Measurements from ENCODE around the gene MOGAT1. TPM values are rescaled to one million over a fixed set of nuclear protein-coding genes. Genes with fewer than 3 reads are reported as not detected.

Gene MOGAT1
- total RNA-seq, 1 donor from 2014 or later = not detected

DNA sequence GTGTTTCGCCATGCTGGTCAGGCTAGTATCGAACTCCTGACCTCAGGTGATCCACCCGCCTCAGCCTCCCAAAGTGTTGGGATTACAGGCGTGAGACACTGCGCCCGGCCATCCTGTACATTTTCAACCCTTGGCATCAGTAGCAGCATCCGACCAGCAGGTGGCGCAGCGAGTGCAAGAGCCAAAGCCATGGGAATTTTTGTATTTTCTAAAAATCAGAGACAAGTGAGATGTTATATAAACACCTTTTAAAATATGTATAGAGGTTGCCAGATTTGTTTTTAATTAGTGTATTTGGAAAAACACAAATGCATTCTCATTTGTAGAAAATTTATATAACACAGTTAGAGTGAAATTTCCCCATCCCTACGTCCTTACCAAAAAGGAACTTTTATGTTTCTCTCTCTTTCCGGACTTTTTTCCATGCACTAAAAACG lies 36.8 kb downstream of the MOGAT1 start:
- Histone ChIP-seq H3K4me3 (ENCODE audit: low read depth, low read length) (no peak overlapping the region), H3K27me3 (ENCODE audit: control insufficient read depth, insufficient read depth, low read length) (no peaks in the 10 kb centered on the region), H3K36me3 (ENCODE audit: control insufficient read depth, insufficient read depth, low read length) (no peaks in the 10 kb centered on the region)
- peak; percentile 23 for DNase-seq (ENCODE audit: low read depth)
- TF ChIP-seq, protein P1, sequence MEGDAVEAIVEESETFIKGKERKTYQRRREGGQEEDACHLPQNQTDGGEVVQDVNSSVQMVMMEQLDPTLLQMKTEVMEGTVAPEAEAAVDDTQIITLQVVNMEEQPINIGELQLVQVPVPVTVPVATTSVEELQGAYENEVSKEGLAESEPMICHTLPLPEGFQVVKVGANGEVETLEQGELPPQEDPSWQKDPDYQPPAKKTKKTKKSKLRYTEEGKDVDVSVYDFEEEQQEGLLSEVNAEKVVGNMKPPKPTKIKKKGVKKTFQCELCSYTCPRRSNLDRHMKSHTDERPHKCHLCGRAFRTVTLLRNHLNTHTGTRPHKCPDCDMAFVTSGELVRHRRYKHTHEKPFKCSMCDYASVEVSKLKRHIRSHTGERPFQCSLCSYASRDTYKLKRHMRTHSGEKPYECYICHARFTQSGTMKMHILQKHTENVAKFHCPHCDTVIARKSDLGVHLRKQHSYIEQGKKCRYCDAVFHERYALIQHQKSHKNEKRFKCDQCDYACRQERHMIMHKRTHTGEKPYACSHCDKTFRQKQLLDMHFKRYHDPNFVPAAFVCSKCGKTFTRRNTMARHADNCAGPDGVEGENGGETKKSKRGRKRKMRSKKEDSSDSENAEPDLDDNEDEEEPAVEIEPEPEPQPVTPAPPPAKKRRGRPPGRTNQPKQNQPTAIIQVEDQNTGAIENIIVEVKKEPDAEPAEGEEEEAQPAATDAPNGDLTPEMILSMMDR (IDR thresholded peaks at IDR 0.05; ENCODE audit: insufficient read depth, low read length, poor library complexity, severe bottlenecking) = peak; percentile 81

DNA sequence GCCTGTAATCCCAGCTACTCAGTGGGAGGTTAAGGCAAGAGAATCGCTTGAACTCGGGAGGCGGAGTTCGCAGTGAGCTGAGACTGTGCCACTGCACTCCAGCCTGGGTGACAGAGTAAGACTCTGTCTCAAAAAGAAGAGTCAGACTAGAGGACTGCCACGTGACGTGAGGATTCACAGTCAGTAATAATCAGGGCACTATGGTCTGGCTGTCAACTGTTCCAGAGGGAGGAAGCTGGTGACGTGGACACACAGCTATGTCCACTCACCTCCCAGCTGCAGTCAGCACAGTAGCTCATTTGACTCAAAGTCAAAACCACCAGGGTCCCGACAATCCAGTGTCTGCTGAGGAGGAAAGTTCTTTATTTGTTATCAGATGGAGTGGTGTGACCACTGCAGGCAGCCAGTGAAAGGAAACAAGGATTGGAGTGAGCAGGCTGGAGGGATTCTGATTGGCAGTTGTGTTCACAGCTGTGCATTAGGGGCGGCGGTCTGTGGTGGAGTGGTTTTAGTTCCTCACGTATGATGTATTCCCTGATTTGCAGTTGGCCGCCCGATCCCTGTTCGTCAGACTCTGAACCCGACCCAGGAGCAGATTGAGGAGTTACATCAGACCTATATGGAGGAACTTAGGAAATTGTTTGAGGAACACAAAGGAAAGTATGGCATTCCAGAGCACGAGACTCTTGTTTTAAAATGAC lies 37.9 kb downstream of the MOGAT1 start:
- Histone ChIP-seq H3K4me3 (ENCODE audit: low read depth, low read length) (peak overlapping the region; percentile 23), H3K36me3 (ENCODE audit: control insufficient read depth, insufficient read depth, low read length) (no peaks in the 10 kb centered on the region), H3K27me3 (ENCODE audit: control insufficient read depth, insufficient read depth, low read length) (no peaks in the 10 kb centered on the region)
- DNase-seq (ENCODE audit: low read depth) = peak; percentile 92
- TF ChIP-seq, protein P1 (IDR thresholded peaks at IDR 0.05; ENCODE audit: insufficient read depth, low read length, poor library complexity, severe bottlenecking) = no peak

DNA sequence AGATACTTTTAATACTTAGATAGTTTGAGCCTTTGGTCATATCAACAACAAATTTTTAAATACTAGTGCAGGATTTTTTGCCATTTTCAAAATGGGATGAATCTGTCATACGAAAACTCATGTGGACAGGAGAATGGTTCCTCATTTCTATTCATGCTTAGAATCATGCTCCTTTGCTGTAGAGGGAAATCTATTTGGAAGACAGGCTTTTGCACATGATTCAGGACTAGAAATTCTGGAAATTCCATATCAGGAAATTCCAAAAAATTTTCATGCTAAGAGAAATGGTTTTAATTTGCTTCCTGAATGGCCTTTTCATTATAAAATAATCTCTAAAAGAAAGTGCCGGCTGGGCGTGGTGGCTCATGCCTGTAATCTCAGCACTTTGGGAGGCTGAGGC lies 39.3 kb downstream of the MOGAT1 start:
- no peak overlapping the region for H3K4me3 ChIP-seq (ENCODE audit: low read depth, low read length)
- TF ChIP-seq, protein P1 (IDR thresholded peaks at IDR 0.05; ENCODE audit: insufficient read depth, low read length, poor library complexity, severe bottlenecking) = no peak
- no peaks in the 10 kb centered on the region for H3K36me3 ChIP-seq (ENCODE audit: control insufficient read depth, insufficient read depth, low read length)
- DNase-seq (ENCODE audit: low read depth) = no peak
- H3K27me3 ChIP-seq (ENCODE audit: control insufficient read depth, insufficient read depth, low read length) = no peaks in the 10 kb centered on the region

DNA sequence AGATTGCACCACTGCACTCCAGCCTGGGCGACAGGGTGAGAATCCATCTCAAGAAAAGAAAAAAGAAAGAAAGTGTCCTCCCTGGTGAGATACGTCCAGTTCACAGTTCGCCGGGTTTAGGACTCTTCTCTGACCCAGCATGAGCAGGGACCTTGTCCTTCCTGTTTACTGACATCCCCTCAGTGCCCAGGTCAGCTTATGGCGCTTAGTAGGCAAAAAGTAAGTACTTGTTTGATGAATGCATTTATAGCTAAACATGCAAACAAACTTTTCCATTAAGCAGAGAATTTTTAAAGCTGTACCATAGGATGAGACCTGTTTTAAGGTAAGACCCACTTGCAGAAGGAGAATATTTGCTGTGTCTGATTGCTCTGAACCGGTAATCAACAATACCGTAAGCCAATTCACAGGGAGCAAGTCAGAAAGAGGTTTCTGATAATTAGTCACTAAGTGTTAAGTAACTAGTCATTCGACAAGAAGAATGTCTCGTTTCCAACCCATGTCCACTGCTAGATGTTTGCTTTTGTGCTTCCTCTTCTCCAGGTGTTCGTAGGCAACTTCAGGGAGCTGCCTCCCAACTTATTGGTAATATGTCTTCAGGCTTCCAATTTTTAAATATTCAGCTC lies 40.0 kb downstream of the MOGAT1 start:
- H3K36me3 ChIP-seq (ENCODE audit: control insufficient read depth, insufficient read depth, low read length) = no peaks in the 10 kb centered on the region
- TF ChIP-seq, protein P1 (IDR thresholded peaks at IDR 0.05; ENCODE audit: insufficient read depth, low read length, poor library complexity, severe bottlenecking) = no peak
- no peaks in the 10 kb centered on the region for H3K27me3 ChIP-seq (ENCODE audit: control insufficient read depth, insufficient read depth, low read length)

DNA sequence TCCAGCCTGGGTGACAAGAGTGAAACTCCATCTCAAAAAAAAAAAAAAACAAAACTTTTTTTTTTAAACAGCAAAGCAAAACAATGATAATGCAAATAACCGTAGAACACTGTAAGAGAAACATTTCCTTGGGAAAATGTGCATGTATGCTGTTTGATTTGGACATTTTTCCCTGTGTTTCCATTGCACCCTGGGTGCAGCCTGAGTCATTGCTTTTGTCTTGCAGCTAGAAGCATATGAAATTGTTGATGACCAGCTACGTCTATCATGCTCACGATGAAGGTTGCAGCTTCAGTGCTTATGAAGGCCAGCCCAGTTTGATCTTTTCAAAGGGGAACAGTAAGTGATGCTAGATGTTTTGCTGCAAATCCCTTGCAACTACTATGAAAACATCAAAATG lies 41.5 kb downstream of the MOGAT1 start:
- no peak for DNase-seq (ENCODE audit: low read depth)
- TF ChIP-seq, protein P1 (IDR thresholded peaks at IDR 0.05; ENCODE audit: insufficient read depth, low read length, poor library complexity, severe bottlenecking) = no peak
- Histone ChIP-seq H3K27me3 (ENCODE audit: control insufficient read depth, insufficient read depth, low read length) (no peaks in the 10 kb centered on the region), H3K4me3 (ENCODE audit: low read depth, low read length) (no peak overlapping the region), H3K36me3 (ENCODE audit: control insufficient read depth, insufficient read depth, low read length) (no peaks in the 10 kb centered on the region)

More for the DNA sequence above, 40.0 kb downstream of the MOGAT1 start:
- DNase-seq (ENCODE audit: low read depth) = no peak
- no peak overlapping the region for H3K4me3 ChIP-seq (ENCODE audit: low read depth, low read length)

All from kidney epithelial cell (primary cell).